Measurements from ENCODE around the gene TPSAB1.
"Not testable (repeated sequence)": the region's sequence is repeated elsewhere in the genome, so short reads cannot be mapped to it uniquely, and the experiment has no call there.

TPSAB1 gene

GRCh38 chr16:1263591-1264344 is 23.3 kb downstream of the TPSAB1 start:
- in situ Hi-C loops (cut with MboI; ENCODE audit: low sequenced_read_pairs): no loop called here

GRCh38 chr16:1264345-1265089 is 24.0 kb downstream of the TPSAB1 start:
- in situ Hi-C loops (cut with MboI; ENCODE audit: low sequenced_read_pairs): no loop called here

GRCh38 chr16:1265090-1265630 is 24.7 kb downstream of the TPSAB1 start:
- in situ Hi-C loops (cut with MboI; ENCODE audit: low sequenced_read_pairs): no loop called here

- in situ Hi-C loops (cut with MboI; ENCODE audit: low sequenced_read_pairs): no loop called here
Measured at GRCh38 chr16:1265826-1266225, 25.3 kb downstream of the TPSAB1 start.

GRCh38 chr16:1269418-1269817 is 28.9 kb downstream of the TPSAB1 start:
- in situ Hi-C loops (cut with MboI; ENCODE audit: low sequenced_read_pairs): not testable (repeated sequence)

GRCh38 chr16:1271380-1271723 is 30.8 kb downstream of the TPSAB1 start:
- in situ Hi-C loops (cut with MboI; ENCODE audit: low sequenced_read_pairs): no loop called here

GRCh38 chr16:1271724-1272413 is 31.4 kb downstream of the TPSAB1 start:
- in situ Hi-C loops (cut with MboI; ENCODE audit: low sequenced_read_pairs): not testable (repeated sequence)

GRCh38 chr16:1272453-1273198 is 32.1 kb downstream of the TPSAB1 start:
- in situ Hi-C loops (cut with MboI; ENCODE audit: low sequenced_read_pairs): no loop called here

GRCh38 chr16:1273816-1274215 is 33.3 kb downstream of the TPSAB1 start:
- in situ Hi-C loops (cut with MboI; ENCODE audit: low sequenced_read_pairs): no loop called here

GRCh38 chr16:1274767-1275166 is 34.3 kb downstream of the TPSAB1 start:
- in situ Hi-C loops (cut with MboI; ENCODE audit: low sequenced_read_pairs): no loop called here

- in situ Hi-C loops (cut with MboI; ENCODE audit: low sequenced_read_pairs): no loop called here
Measured at GRCh38 chr16:1275791-1276579, 35.5 kb downstream of the TPSAB1 start.

GRCh38 chr16:1276580-1276878 is 36.0 kb downstream of the TPSAB1 start:
- in situ Hi-C loops (cut with MboI; ENCODE audit: low sequenced_read_pairs): no loop called here

GRCh38 chr16:1277151-1277598 is 36.7 kb downstream of the TPSAB1 start:
- in situ Hi-C loops (cut with MboI; ENCODE audit: low sequenced_read_pairs): no loop called here

GRCh38 chr16:1277617-1278282 is 37.2 kb downstream of the TPSAB1 start:
- in situ Hi-C loops (cut with MboI; ENCODE audit: low sequenced_read_pairs): no loop called here

- in situ Hi-C loops (cut with MboI; ENCODE audit: low sequenced_read_pairs): no loop called here
Measured at GRCh38 chr16:1278477-1278876, 38.0 kb downstream of the TPSAB1 start.

GRCh38 chr16:1279081-1279944 is 38.8 kb downstream of the TPSAB1 start:
- in situ Hi-C loops (cut with MboI; ENCODE audit: low sequenced_read_pairs): no loop called here

GRCh38 chr16:1279945-1280589 is 39.6 kb downstream of the TPSAB1 start:
- in situ Hi-C loops (cut with MboI; ENCODE audit: low sequenced_read_pairs): no loop called here

- in situ Hi-C loops (cut with MboI; ENCODE audit: low sequenced_read_pairs): no loop called here
Measured at GRCh38 chr16:1280783-1281182, 40.3 kb downstream of the TPSAB1 start.
